Panc1 (cell line): Measurements from ENCODE around the gene SLC22A6.

Experiments
- CTCF ChIP-seq: fragments of 450-650 bp; IDR thresholded peaks from 2 replicates; pipeline ENCODE4 v1.5.1; 2017; ENCODE audit warnings: mild to moderate bottlenecking
- POLR2AphosphoS5 ChIP-seq: IDR thresholded peaks from 2 replicates; pipeline ENCODE4 v1.6.1; 2012; ENCODE audit warnings: mild to moderate bottlenecking, low read depth, low read length, moderate library complexity

- TF ChIP-seq CTCF (peak; percentile 81), POLR2AphosphoS5 (no peak)
Measured at GRCh38 chr11:62974848-62975522, 9.8 kb downstream of the SLC22A6 start.
